GM18502 (cell line): ENCODE data around the gene TBC1D12.
A peak's percentile ranks its signal among the peaks of the same experiment; 100 is the strongest.

ENCODE experiments used
- ATAC-seq: cut with Tn5 transposase; IDR thresholded peaks from one replicate; pipeline ENCODE4 v1.9.1; 2021; ENCODE audit warnings: mild to moderate bottlenecking; ENCODE audit not compliant: unreplicated experiment, poor library complexity

The TBC1D12 gene

DNA sequence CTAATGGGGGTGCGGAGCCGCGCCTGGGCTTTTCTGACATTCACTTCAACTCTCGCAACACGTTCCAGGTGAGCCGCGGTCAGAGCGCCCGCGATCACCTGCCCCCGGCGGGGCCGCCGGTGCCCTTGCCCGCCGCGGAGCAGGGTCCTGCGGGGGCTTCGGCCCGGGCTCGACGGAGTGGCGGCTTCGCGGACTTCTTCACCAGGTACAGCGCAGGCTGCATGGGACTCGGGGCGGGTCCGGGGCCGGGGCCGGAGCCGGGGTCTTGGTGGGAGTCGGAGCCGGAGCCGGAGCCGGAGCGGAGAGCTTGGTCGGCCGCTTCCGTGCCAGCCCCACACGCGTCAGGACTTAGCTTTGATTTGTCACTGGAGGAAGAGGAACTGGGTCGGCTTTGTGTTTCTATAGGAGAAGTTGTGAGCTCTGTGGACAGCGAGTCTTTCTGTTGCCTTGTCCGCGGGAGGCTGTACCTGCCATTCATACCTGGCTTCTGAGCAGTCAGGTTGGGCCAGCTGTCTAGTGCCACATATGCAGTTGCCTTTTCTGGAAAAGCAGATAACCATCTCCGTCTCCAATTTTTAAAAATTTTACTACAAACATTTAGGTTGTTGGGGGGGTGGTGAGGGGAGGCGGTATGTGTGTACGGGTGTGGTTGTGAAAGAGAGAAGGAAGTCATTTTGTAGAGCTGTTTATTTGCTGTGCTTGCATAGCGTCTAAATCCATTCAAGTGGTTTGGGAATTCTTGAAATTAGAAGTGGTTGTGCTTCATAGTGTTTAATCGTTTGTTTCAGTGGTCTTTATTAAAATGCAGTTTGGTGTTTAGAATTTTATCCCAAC is 1.3 kb downstream of the TBC1D12 start:
- ATAC-seq: peak; percentile 71

GRCh38 chr10:94405406-94405805 is 3.1 kb downstream of the TBC1D12 start:
- ATAC-seq: no peak

DNA sequence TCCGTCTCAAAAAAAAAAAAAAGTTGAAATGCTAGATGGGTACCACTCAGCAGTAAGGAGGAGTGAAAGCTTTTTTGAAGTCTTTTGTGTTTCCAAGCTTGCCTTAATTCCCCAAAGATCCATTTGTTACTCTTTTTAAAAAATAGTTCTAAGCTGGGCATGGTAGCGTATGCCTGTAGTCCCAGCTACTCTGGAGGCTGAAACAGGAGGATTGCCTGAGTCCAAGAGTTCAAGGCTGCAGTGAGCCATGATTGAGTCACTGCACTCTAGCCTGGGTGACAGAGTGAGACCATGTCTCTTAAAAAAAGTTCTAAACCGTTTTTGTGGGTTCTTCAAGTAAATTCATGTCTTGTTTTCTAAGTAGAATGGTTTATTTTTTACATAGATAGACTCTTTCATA is 5.3 kb downstream of the TBC1D12 start:
- no peak for ATAC-seq

- no peak for ATAC-seq
These were observed 6.8 kb downstream of the TBC1D12 start for GRCh38 chr10:94409021-94409657.

DNA sequence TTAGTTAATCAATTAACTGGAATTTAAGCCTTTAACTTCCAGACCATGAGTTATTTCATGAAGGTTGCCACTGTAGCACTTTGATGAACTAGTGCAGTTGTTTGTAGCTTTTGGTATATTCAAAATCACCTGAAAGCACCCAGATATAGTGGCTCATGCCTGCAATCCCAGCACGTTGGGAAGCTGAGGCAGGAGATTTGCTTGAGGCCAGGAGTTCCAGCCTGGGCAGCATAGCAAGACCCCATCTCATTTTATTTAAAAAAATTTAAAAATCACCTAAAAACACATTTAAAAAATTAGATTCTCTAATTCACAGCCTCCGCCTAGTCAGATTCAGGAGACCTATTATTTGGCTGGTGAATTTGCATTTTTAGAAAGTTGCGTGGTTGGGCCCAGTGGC is 9.0 kb downstream of the TBC1D12 start:
- ATAC-seq: no peak

DNA sequence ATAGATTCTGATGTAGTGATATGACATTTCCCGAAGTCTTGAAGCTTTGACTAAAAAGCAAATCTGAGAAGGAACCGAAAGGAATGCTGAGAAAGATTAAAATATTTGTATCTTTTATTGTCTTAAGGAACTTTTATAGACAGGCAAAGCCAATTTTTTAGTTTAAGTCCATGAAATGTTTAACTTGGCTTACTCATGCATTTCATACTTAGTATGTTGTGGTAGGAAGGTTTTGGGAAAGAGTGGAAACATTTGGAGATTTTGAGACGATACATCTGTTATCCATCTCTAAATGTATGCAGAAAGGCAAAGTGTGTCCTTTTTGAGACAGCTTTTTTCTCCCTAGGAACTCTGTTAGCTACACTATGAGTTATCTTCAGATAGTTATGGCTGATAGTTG is 10.1 kb downstream of the TBC1D12 start:
- no peak for ATAC-seq

DNA sequence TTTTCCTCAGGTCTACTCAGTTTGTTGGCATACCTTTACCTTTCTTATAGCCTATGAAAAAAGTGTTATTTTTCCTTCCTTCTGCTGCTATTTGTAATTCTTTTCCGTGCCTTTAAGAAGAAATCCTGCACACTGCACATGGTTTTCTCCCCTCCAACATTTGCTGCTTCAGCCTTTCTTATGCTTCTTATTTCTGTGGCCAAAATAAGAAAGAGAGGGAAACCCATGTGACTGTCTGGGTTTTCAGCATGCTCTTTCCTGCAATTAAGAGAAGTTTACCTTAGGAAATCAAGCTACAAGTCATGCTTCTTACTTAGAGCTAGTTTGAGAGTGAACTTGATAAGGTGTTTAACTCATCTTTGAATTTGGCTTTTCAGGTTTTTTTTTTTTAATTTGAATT is 11.0 kb downstream of the TBC1D12 start:
- ATAC-seq: no peak

DNA sequence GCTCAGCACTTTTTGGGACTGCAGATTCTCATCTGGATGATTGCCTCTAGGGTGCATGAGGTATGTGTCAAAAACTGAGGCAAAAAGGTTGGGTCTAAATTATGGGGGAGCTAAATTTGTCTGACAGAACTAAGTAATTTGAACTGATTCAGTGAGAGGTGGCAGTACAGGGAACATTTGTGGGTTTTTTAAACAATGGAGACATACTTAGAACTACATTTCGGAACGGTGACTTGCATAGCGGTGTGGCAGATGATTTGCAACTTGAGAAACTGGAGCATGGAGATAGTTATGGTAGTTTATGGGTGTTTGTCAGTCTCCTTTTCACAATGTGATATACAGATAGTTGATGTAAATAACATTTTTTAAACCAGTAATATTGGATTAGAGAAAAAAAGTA is 14.6 kb downstream of the TBC1D12 start:
- no peak for ATAC-seq

GRCh38 chr10:94417321-94417720 is 15.0 kb downstream of the TBC1D12 start:
- no peak for ATAC-seq

GRCh38 chr10:94420516-94420915 is 18.2 kb downstream of the TBC1D12 start:
- no peak for ATAC-seq

DNA sequence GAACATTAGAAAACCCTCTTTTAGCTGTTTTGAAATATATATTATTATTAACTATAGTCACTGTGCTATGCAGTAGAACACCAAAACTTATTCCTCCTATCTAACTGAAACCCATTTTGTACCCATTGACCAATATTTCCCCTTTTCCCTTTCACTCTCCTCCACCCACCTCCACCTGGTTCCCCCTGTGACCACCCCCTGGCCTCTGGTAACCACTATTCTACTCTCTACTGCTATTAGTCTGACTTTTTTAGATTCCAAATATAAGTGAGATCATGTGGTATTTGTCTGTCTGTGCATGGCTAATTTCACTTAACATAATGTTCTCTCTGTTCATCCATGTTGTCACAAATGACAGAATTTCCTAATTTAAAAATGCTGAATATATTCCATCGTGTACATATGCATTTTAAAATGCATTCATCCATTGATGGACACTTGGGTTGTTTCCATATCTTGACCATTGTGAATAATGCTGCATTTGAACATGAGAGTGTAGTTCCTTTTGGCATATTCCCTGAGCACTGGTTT is 18.7 kb downstream of the TBC1D12 start:
- no peak for ATAC-seq

DNA sequence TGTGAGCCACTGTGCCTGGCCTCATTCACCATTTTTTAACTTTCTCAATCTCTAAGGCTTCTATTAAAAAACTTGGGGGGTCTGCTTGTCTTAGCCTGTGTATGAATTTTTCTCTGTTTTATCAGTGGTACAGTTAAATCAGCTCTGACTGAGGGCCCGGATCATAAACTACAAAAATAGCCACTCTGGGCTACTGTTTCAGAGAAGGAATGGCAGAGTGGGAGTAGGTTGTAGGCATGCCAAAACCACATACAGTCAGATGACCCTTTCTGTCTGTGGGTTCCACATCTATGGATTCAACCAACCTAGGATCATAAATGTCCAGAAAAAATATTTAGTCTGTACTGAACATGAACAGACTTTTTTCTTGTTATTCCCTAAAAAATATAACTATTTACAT is 21.3 kb downstream of the TBC1D12 start:
- ATAC-seq: no peak

DNA sequence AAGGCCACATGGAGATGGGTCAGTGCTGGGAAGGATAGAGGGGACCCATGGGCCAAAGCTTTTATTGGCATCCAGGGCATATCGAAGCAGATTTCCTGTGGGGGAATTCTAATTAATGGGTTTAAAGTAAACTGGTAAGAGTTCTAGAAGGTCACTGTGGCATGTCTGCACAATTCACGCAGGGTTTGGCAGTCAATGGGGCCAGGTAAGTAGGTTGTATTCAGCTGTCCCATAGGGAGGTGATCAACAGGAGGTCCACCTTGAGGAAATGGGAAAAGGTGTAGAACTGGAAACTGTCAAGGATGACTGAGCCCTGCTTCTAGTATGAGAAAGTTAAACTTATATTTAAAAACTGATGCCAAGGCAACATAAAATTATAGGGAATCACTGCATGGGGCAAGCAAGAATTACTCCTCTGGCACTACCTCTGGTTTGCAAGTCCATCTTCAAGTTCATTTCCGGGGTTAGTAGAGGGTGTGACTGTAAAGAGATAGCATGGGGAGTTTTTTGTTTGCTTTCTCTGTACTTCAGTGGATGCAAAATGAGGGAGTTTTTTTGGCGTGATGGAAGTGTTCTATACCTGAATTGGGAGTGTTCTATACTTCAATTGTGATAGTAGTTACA is 22.5 kb downstream of the TBC1D12 start:
- no peak for ATAC-seq

- no peak for ATAC-seq
These were observed 23.6 kb downstream of the TBC1D12 start for GRCh38 chr10:94425942-94426341.

DNA sequence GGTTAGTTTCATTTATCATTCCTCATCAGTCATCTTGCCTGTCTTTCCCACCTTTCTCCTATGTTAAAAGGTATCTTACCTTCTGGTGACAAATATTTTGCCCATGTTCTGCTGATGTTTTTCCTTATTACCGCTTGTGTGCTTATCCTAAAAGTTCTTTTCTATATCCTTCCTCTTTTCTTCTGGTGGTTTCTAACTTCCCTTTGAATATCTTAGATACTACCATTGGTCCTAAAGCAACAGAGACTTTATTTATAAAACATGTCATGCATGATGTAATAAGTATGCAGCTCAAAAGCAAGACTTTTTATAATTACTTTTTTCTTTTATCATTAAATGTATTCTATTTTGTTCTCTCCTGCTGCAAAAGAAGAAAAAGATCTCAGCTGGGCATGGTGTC is 24.8 kb downstream of the TBC1D12 start:
- ATAC-seq: no peak

DNA sequence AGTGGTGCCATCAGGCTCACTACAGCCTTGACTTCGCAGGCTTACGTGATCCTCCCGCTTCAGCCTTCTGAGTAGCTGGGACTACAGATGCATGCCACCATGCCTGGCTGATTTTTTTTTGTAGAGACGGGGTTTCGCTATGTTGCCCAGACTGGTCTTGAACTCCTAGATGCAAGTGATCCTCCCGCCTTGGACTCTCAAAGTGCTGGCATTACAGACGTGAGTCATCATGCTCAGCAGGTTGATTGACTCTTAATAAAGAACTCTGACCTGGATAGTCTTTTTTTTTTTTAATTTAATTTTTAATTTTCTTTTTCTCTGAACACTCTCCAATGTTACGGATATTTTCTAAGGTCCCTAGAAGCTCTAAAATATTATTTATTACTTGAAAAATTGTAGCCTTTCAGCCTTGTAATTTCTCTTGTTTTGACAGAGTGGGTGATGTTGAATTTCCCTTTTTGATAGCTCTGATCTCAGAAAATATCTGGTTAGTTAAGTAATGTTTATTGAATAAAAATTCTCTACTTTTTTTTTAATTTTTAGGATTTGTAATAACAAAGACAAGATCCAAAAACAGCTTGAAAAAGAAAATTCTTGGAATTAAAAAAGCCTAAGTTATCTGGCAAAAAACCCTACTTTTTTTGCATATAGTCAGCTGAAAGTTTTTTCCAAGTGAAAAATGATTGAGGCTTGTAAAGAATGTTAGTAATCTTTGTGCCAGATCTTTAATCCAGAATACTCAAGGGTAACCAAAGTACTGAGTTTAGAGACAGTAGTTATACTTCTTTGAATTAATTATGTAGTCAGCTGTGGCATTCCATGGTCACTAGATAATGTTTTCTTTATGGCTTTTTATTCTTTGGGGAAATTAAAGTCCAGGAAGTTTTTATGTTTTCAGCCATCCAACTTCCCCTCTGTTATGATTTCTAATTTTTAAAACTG is 26.7 kb downstream of the TBC1D12 start:
- no peak for ATAC-seq

- no peak for ATAC-seq
These were observed 28.4 kb downstream of the TBC1D12 start for GRCh38 chr10:94430701-94431100.

GRCh38 chr10:94432443-94432842 is 30.1 kb downstream of the TBC1D12 start:
- no peak for ATAC-seq

DNA sequence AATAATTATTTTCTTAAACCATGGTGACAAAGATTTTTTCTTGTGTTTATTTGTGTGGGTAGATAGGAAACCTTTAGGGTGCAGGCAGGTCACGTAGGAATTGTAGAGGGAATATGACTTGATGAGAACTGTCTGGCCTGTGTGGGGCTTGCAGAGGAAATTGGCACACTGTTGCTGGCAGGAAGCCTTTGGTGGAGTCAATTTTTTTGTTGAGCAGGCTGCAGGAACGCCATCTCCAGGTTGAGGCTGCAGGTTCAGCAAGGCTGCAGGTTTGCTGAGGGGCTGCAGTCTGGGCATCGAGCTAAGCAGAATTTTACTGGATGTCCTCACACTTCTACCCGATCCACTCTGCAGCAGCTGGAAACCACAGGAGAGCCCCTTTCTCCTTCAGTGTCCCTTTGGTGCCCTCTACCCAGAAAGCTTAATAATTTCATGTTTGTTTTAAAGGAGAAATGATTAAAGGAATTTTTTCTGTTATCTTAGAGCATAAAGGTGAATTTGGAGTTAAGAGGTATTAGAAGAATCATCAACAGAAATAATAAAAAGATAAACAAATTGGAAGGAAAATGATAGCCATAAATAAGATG is 37.0 kb downstream of the TBC1D12 start:
- ATAC-seq: no peak

GRCh38 chr10:94440096-94440495 is 37.8 kb downstream of the TBC1D12 start:
- no peak for ATAC-seq
